Activated CD4-positive, alpha-beta T cell treated with anti-CD3 and anti-CD28 coated beads for 1 hour (primary cell): ENCODE measurements around the gene ARHGEF18.
A peak's percentile ranks its signal among the peaks of the same experiment; 100 is the strongest.

Experiments used
- DNase-seq: peaks from one replicate; pipeline ENCODE4 v3.0.0-alpha.2; 2020

The ARHGEF18 gene

DNA sequence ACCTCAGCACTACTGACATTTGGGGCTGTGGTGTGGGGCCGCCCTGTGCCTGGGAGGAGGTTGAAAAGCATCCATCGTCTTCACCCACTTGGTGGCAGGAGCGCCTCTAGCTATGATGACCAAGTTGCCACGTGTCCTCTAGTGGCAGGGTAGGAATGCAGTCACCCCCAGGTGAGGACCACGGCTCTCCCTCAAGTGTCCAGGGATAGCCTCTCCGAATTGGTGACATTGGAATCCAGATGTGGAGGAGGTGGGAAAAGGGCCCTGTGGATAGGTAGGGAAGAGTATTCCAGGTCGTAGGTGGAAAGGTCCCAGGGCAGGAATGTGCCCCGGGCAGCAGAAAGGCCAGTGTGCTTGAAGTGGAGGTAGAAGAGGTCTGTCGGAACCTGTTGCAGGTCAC lies 37.6 kb downstream of the ARHGEF18 start:
- no peak for DNase-seq

GRCh38 chr19:7386769-7387168 lies 38.0 kb downstream of the ARHGEF18 start:
- DNase-seq, result no peak

GRCh38 chr19:7391218-7391670 lies 42.5 kb downstream of the ARHGEF18 start:
- DNase-seq, result no peak

- no peak for DNase-seq
Observed at GRCh38 chr19:7393459-7393858, 44.7 kb downstream of the ARHGEF18 start.

DNA sequence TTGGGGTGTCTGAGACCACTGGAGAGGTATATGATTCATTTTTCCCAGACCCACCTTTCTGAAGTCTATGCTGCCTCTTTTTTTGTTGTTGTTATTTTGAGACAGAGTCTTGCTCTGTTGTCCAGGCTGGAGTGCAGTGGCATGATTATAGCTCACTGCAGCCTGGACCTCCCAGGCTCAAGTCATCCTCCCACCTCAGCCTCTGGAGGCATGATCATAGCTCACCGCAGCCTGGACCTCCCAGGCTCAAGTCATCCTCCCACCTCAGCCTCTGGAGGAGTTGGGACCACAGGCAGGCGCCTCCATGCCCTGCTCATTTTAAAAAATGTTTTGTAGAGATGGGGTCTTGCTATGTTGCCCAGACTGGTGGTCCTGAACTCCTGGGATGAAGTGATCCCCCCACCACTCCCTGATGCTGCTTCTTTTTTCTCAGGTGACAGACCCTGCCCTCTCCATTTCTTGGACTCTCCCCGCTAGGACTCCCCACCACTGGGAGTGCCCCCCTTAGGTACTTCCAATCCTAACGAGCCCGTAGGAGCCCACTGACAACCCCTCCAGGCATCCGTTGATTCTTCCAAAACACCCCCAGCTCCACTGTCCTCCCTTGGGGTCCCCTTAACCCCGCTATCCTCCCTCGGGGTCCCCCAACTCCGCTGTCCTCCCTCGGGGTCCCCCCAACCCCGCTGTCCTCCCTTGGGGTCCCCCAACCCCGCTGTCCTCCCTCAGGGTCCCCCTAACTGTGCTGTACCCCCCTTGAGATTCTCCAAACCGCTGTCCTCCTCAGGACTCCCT lies 45.4 kb downstream of the ARHGEF18 start:
- no peak for DNase-seq

DNA sequence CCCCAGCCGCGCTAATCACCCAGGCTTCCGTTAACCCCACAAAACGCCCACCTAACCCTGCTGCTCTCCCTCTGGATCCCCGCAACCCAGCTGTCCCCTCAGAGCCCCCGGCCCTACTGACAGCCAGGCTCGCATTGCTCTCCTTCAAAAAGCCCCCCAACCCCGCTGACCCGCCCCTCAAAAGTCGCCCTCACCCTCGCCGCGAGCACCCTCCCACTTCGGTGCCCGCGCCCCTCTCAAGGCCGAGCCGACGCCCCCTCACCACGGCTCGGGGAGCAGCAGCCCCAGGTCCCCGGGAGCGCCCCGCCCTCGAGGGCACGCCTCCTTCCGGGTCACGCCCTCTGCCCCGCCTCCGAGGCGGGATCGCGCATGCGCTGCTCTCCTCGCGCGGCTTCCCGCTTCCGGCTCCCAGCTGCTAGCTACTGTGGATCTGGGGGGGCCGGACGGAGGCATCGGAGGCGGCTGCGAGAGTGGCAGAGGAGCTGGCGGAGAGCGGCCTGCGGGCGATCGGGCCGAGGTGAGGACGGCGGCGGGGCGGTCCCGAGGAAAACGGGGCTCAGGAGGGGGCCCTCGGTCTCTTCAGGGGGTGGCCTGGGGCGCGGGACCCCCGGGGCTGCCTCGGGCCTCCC lies 46.1 kb downstream of the ARHGEF18 start:
- DNase-seq, result peak; percentile 87

DNA sequence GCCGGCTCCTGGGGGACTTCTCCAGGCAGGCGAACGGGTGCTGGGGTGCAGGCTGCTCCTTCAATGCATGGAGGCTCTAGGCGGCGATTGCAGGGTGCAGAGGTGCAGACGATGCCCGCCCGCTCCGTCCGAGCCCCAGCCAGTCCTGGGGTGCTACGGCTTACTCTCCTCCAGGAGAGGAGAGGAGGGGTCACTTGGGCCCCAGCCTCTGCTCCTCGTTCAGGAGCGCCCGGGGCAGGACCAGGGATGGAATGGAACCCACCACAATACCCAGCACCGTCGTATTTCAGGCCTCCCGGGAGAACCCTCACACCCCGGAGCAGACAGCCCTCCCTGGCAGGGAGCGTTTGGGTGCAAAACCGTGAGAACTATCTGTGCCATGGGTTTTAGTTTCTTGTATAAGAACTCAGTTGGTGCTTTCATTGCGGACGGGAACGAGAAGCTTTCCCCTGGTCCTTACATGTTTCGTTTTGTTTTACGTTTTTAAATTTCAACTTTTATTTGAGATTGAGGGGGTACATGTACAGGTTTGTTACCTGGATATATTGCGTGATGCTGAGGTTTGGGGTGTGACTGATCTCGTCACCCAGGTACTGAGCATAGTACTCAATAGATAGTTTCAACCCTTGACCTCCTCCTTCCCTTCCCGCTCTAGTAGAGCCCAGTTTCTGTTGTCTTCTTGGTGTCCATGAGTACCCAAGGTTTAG lies 46.8 kb downstream of the ARHGEF18 start:
- no peak for DNase-seq

GRCh38 chr19:7397687-7398086 lies 49.0 kb downstream of the ARHGEF18 start:
- DNase-seq, result no peak
